IMR-90 (cell line): ENCODE results near the gene ACSL3. TPM values are rescaled to one million over a fixed set of nuclear protein-coding genes. Genes with fewer than 3 reads are reported as not detected.

ENCODE experiments used
- ATAC-seq: fragments of 200-7000 bp; cut with Tn5 transposase; 2 replicates; pipeline ENCODE4 v1.9.1; 2020; ENCODE audit warnings: low read depth, mild to moderate bottlenecking, moderate library complexity
- BruUV-seq: library from RNA; stranded (reverse); fragments of 400-500 nt; replicated peaks from 2 replicates; lab custom pipeline; 2021; lab: Mats Ljungman, UMichigan
- CTCF ChIA-PET: fragments of 300-600 bp; formaldehyde crosslinking; extraction: SDS; loops from one replicate; lab custom pipeline; 2021; ENCODE audit warnings: antibody characterized with exemption; lab: Yijun Ruan, JAX
- POLR2A ChIA-PET: fragments of 300-600 bp; sonication (Branson Sonifier 250); formaldehyde crosslinking; loops from one replicate; lab custom pipeline; 2022; ENCODE audit warnings: antibody characterized with exemption; ENCODE audit not compliant: unreplicated experiment; lab: Charles Lee
- DNase-seq: peaks from one replicate; pipeline ENCODE4 v3.0.0; 2013
- H2AFZ ChIP-seq: replicated peaks from 2 replicates; pipeline ENCODE3; 2013; ENCODE audit warnings: low read length, mild to moderate bottlenecking; ENCODE audit not compliant: poor library complexity
- H2AK5ac ChIP-seq: 2 replicates; pipeline ENCODE4 v1.6.1; 2013; ENCODE audit warnings: low read depth, low read length, inconsistent platforms
- H2AK9ac ChIP-seq: replicated peaks from 2 replicates; pipeline ENCODE3; 2013; ENCODE audit warnings: mild to moderate bottlenecking, low read depth, low read length, moderate library complexity; ENCODE audit not compliant: poor library complexity
- H2BK120ac ChIP-seq: 2 replicates; pipeline ENCODE4 v1.6.1; 2013; ENCODE audit warnings: low read depth, low read length, inconsistent platforms
- H2BK15ac ChIP-seq: 3 replicates; pipeline ENCODE4 v1.6.1; 2013; ENCODE audit warnings: low read depth, low read length, inconsistent platforms
- H2BK20ac ChIP-seq: 2 replicates; pipeline ENCODE4 v1.6.1; 2013; ENCODE audit warnings: low read depth, mild to moderate bottlenecking, inconsistent platforms, low read length, moderate library complexity
- H2BK5ac ChIP-seq: 2 replicates; pipeline ENCODE4 v1.6.1; 2013; ENCODE audit warnings: mild to moderate bottlenecking, low read depth, low read length, inconsistent platforms; ENCODE audit not compliant: poor library complexity, severe bottlenecking
- H3K14ac ChIP-seq: replicated peaks from 2 replicates; pipeline ENCODE4 v1.6.1; 2013; ENCODE audit warnings: low read depth, low read length, inconsistent platforms
- H3K18ac ChIP-seq: 2 replicates; pipeline ENCODE4 v1.6.1; 2013; ENCODE audit warnings: low read depth, low read length, control low read depth
- H3K23ac ChIP-seq: 2 replicates; pipeline ENCODE4 v1.6.1; 2013; ENCODE audit warnings: low read depth, low read length, inconsistent platforms
- H3K27ac ChIP-seq: 2 replicates; pipeline ENCODE4 v1.5.1; 2013; ENCODE audit warnings: mild to moderate bottlenecking, control low read depth, low read length; ENCODE audit not compliant: insufficient read depth
- H3K27me3 ChIP-seq: 2 replicates; pipeline ENCODE4 v1.6.1; 2013; ENCODE audit warnings: low read length; ENCODE audit not compliant: control insufficient read depth, insufficient read depth
- H3K36me3 ChIP-seq: 2 replicates; pipeline ENCODE4 v1.6.1; 2013; ENCODE audit warnings: low read length, mixed read lengths; ENCODE audit not compliant: control insufficient read depth, insufficient read depth
- H3K4ac ChIP-seq: 2 replicates; pipeline ENCODE4 v1.6.1; 2013; ENCODE audit warnings: low read depth, low read length, inconsistent platforms
- H3K4me1 ChIP-seq: 2 replicates; pipeline ENCODE4 v1.6.1; 2013; ENCODE audit warnings: low read length, mixed read lengths; ENCODE audit not compliant: control insufficient read depth, insufficient read depth
- H3K4me2 ChIP-seq: 2 replicates; pipeline ENCODE4 v1.6.1; 2013; ENCODE audit warnings: low read depth, mild to moderate bottlenecking, control low read depth, low read length, moderate library complexity
- H3K4me3 ChIP-seq: 2 replicates; pipeline ENCODE4 v1.5.1; 2013; ENCODE audit warnings: low read depth, mild to moderate bottlenecking, control low read depth, low read length, moderate library complexity; ENCODE audit not compliant: insufficient read depth
- H3K56ac ChIP-seq: 2 replicates; pipeline ENCODE4 v1.6.1; 2013; ENCODE audit warnings: low read length, inconsistent platforms; ENCODE audit not compliant: insufficient read depth; ENCODE audit errors: extremely low read depth
- H3K79me1 ChIP-seq, 2 experiments: 2 replicates each; pipeline ENCODE4 v1.6.1; 2013; ENCODE audit warnings: low read length in 2 of 2, inconsistent platforms in 1 of 2, low read depth in 1 of 2
- H3K9ac ChIP-seq: 2 replicates; pipeline ENCODE4 v1.6.1; 2013; ENCODE audit warnings: low read depth, low read length, control low read depth
- H3K9me1 ChIP-seq: 2 replicates; pipeline ENCODE4 v1.6.1; 2013; ENCODE audit warnings: low read length, inconsistent platforms; ENCODE audit not compliant: insufficient read depth
- H3K9me3 ChIP-seq: 2 replicates; pipeline ENCODE4 v1.6.1; 2013; ENCODE audit warnings: low read length; ENCODE audit not compliant: control insufficient read depth, insufficient read depth
- H4K20me1 ChIP-seq: 2 replicates; pipeline ENCODE4 v1.6.1; 2013; ENCODE audit warnings: low read length, inconsistent platforms; ENCODE audit not compliant: insufficient read depth
- H4K5ac ChIP-seq: 2 replicates; pipeline ENCODE4 v1.6.1; 2013; ENCODE audit warnings: mild to moderate bottlenecking, low read depth, low read length, control low read depth
- H4K8ac ChIP-seq, 2 experiments: 2 replicates each; pipeline ENCODE4 v1.6.1; 2013; ENCODE audit warnings: low read depth in 2 of 2, low read length in 2 of 2, control low read depth in 1 of 2, inconsistent platforms in 1 of 2
- H4K91ac ChIP-seq: 2 replicates; pipeline ENCODE4 v1.6.1; 2013; ENCODE audit warnings: low read depth, low read length, inconsistent platforms; ENCODE audit not compliant: insufficient read depth
- BHLHE40 ChIP-seq: fragments of 150-350 bp; IDR thresholded peaks from 2 replicates; pipeline ENCODE4 v1.6.1; 2016; ENCODE audit warnings: mild to moderate bottlenecking, low read depth, low read length
- CEBPB ChIP-seq: IDR thresholded peaks from 2 replicates; pipeline ENCODE4 v1.6.1; 2012; ENCODE audit warnings: low read depth, low read length, improper control_type of control experiment
- CHD1 ChIP-seq: IDR thresholded peaks from 2 replicates; pipeline ENCODE4 v1.6.1; 2012; ENCODE audit warnings: low read depth, low read length, improper control_type of control experiment
- MAFK ChIP-seq: IDR thresholded peaks from 2 replicates; pipeline ENCODE4 v1.6.1; 2012; ENCODE audit warnings: low read depth, low read length, improper control_type of control experiment
- MAZ ChIP-seq: IDR thresholded peaks from 2 replicates; pipeline ENCODE4 v1.6.1; 2012; ENCODE audit warnings: low read depth, mild to moderate bottlenecking, low read length, improper control_type of control experiment, moderate library complexity, borderline replicate concordance
- POLR2A ChIP-seq: IDR thresholded peaks from 2 replicates; pipeline ENCODE4 v1.6.1; 2012; ENCODE audit warnings: mild to moderate bottlenecking, low read depth, low read length
- RAD21 ChIP-seq: IDR thresholded peaks from 2 replicates; pipeline ENCODE4 v1.6.1; 2012; ENCODE audit warnings: low read length, improper control_type of control experiment
- RFX5 ChIP-seq: IDR thresholded peaks from 2 replicates; pipeline ENCODE4 v1.8.0; 2012; ENCODE audit warnings: low read depth, mild to moderate bottlenecking, low read length, moderate library complexity
- SMC3 ChIP-seq: fragments of 150-350 bp; IDR thresholded peaks from 2 replicates; pipeline ENCODE4 v1.6.1; 2016; ENCODE audit warnings: low read depth, mild to moderate bottlenecking, antibody characterized with exemption, low read length, moderate library complexity
- WGBS, 2 experiments: methylation state at CpG; one replicate each; pipeline versions ENCODE4 v1.1.5 to v1.1.7; 2013; ENCODE audit warnings: missing lambda C conversion rate in 2 of 2; ENCODE audit not compliant: insufficient read length in 1 of 2; ENCODE audit errors: extremely low coverage in 2 of 2; 5-methylcytosine and 5-hydroxymethylcytosine counted together
- dilution Hi-C: fragments of 300-500 bp; cut with HindIII; formaldehyde crosslinking; loops from one replicate; pipeline ENCODE4 v1.14.3; 2018; ENCODE audit warnings: low sequenced_read_pairs; ENCODE audit not compliant: unreplicated experiment
- in situ Hi-C: fragments of 300-500 bp; cut with MboI; formaldehyde crosslinking; loops from 3 replicates; pipeline ENCODE4 v1.14.3; 2019; ENCODE audit warnings: low sequenced_read_pairs, inconsistent platforms, mixed read lengths
- intact Hi-C: fragments of 100-400 bp; cut with micrococcal nuclease; formaldehyde crosslinking; loops from 2 replicates; pipeline ENCODE4 v1.10.0; 2022
- polyA plus RNA-seq, 3 experiments: library from polyadenylated mRNA; depleted of rRNA; stranded (reverse); fragments of >200 nt; gene quantifications; 2 replicates each; pipeline ENCODE4 v1.2.3, GENCODE V29; 2012; ENCODE audit warnings: low replicate concordance in 1 of 3
- total RNA-seq: library from RNA; depleted of rRNA; stranded (reverse); fragments of >200 nt; gene quantifications from 2 replicates; pipeline ENCODE4 v1.2.3, GENCODE V29; 2012
- TF ChIP-seq, protein P1 (sequence below): fragments of 150-350 bp; IDR thresholded peaks from 2 replicates; pipeline ENCODE4 v1.6.1; 2016; ENCODE audit warnings: low read depth, mild to moderate bottlenecking, low read length, moderate library complexity, borderline replicate concordance

Gene ACSL3
- total and polyA plus RNA-seq, 2 of the 4 experiments (the other 2 are of a cell fraction): 31.0 to 84.2 TPM

DNA sequence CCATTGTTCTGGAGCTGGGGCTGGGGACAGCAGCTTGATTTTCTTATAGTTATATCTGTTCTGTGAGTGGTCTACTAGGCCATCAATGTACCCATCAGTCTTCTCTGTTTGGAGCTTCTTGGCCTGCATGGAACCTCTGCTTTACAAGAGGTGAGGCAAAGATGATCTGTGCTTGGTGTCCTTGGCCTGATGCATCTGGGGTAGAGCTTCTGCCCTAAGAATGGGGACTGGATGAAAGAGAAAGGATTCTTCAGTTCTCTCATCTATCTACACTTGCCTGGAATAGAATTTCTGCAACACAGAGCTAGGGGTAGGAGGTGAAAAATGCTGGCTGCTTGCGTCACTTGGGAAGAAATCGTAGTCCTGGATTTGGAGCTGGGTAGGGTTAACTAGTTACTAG is 46.2 kb downstream of the ACSL3 start:
- intact Hi-C loops: loop anchor here (10.0 kb wide), 1 partner anchor 852 kb away; no protein-coding TSS in a partner anchor
- H2AK5ac ChIP-seq: peak overlapping the region; percentile 1; the same call in 1 of the 2 replicates
- CTCF ChIA-PET: no interaction called here
- dilution Hi-C loops: no loop called here
- 0 out of 2 replicates have a peak overlapping the region, but pooled peaks have one; percentile 16 for H2BK20ac ChIP-seq
- peaks cover 33% of the 10 kb centered on the region for H3K4me1 ChIP-seq
- peaks cover 28% of the 10 kb centered on the region for H4K20me1 ChIP-seq
- H3K18ac ChIP-seq: no peak overlapping the region; the same call in none of the 2 replicates
- DNase-seq (no peak), ATAC-seq (no peak)
- in situ Hi-C loops: no loop called here
- H3K23ac ChIP-seq: no peak overlapping the region
- no peak overlapping the region; the same call in 1 of the 2 replicates for H2BK120ac ChIP-seq
- no peak overlapping the region for H3K14ac ChIP-seq
- no peak overlapping the region for H3K4me3 ChIP-seq
- no CpG with 5 or more reads among the region's 2 CpGs for WGBS, 2 experiments
- H2BK15ac ChIP-seq: no peak overlapping the region
- H3K79me1 ChIP-seq: peaks cover 30 to 59% of the 10 kb centered on the region in 2 experiments
- BruUV-seq: no TSS peak
- no peak for TF ChIP-seq SMC3
- TF ChIP-seq RFX5: no peak
- no peak for TF ChIP-seq MAZ
- TF ChIP-seq, protein P1, sequence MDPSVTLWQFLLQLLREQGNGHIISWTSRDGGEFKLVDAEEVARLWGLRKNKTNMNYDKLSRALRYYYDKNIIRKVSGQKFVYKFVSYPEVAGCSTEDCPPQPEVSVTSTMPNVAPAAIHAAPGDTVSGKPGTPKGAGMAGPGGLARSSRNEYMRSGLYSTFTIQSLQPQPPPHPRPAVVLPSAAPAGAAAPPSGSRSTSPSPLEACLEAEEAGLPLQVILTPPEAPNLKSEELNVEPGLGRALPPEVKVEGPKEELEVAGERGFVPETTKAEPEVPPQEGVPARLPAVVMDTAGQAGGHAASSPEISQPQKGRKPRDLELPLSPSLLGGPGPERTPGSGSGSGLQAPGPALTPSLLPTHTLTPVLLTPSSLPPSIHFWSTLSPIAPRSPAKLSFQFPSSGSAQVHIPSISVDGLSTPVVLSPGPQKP: no peak
- no peak for TF ChIP-seq RAD21
- TF ChIP-seq MAFK: no peak
- TF ChIP-seq CHD1: no peak
- no peak for TF ChIP-seq POLR2A
- no peak for TF ChIP-seq CEBPB
- TF ChIP-seq BHLHE40: no peak
- no peak overlapping the region for H2AFZ ChIP-seq
- H3K4me2 ChIP-seq: no peak overlapping the region
- H3K27me3 ChIP-seq: no peaks in the 10 kb centered on the region
- H2BK5ac ChIP-seq: no peak overlapping the region
- no peak overlapping the region for H4K8ac ChIP-seq
- H3K36me3 ChIP-seq: peaks cover 14% of the 10 kb centered on the region
- H3K27ac ChIP-seq: no peak overlapping the region
- POLR2A ChIA-PET: no interaction called here
- peak overlapping the region; percentile 26; the same call in 1 of the 2 replicates for H4K91ac ChIP-seq
- H3K9me1 ChIP-seq: peaks cover 22% of the 10 kb centered on the region; the same call in 1 of the 2 replicates
- no peaks in the 10 kb centered on the region for H3K9me3 ChIP-seq
- H3K56ac ChIP-seq: no peak overlapping the region
- peak overlapping the region; percentile 33; the same call in 1 of the 2 replicates for H3K4ac ChIP-seq
- no peak overlapping the region for H2AK9ac ChIP-seq
- H3K9ac ChIP-seq: no peak overlapping the region
- H4K5ac ChIP-seq: peak overlapping the region; percentile 40; the same call in 1 of the 2 replicates
